Activated CD4-positive, alpha-beta memory T cell treated with anti-CD3 and anti-CD28 coated beads, Interleukin-2, amount 10 ng/mL, durations not matched to agents 7 days and 5 days (primary cell): Measurements from ENCODE around the gene PITX1. TPM values are rescaled to one million over a fixed set of nuclear protein-coding genes. Genes with fewer than 3 reads are reported as not detected.

Source experiments
- CTCF ChIA-PET: fragments of 350-600 bp; sonication (Branson Sonifier 250); formaldehyde crosslinking; loops from one replicate; lab custom pipeline; 2021; ENCODE audit warnings: antibody characterized with exemption, inconsistent platforms; lab: Charles Lee
- POLR2A ChIA-PET: fragments of 350-600 bp; sonication (Branson Sonifier 250); formaldehyde crosslinking; loops from one replicate; lab custom pipeline; 2021; ENCODE audit warnings: antibody characterized with exemption; lab: Charles Lee
- DNase-seq: peaks from one replicate; pipeline ENCODE4 v3.0.0-alpha.2; 2020
- H3K27ac Mint-ChIP-seq: one replicate; pipeline ENCODE4 v1.8.0; 2021; ENCODE audit warnings: mild to moderate bottlenecking, mixed read lengths
- H3K27me3 Mint-ChIP-seq: one replicate; pipeline ENCODE4 v1.8.0; 2021; ENCODE audit warnings: mixed read lengths
- H3K36me3 Mint-ChIP-seq: one replicate; pipeline ENCODE4 v1.8.0; 2021; ENCODE audit warnings: low read depth, mixed read lengths
- H3K4me1 Mint-ChIP-seq: one replicate; pipeline ENCODE4 v1.8.0; 2021; ENCODE audit warnings: mixed read lengths
- H3K4me3 Mint-ChIP-seq: one replicate; pipeline ENCODE4 v1.8.0; 2021; ENCODE audit warnings: mild to moderate bottlenecking, mixed read lengths
- H3K9me3 Mint-ChIP-seq: one replicate; pipeline ENCODE4 v1.8.0; 2021; ENCODE audit warnings: mixed read lengths
- total RNA-seq, 2 experiments: library from RNA; stranded (reverse); gene quantifications; one replicate each; pipeline ENCODE4 v1.2.3, GENCODE V29; 2021

Gene PITX1
- total RNA-seq, 2 experiments from 2014 or later = 0.18 TPM; not detected in 1

DNA sequence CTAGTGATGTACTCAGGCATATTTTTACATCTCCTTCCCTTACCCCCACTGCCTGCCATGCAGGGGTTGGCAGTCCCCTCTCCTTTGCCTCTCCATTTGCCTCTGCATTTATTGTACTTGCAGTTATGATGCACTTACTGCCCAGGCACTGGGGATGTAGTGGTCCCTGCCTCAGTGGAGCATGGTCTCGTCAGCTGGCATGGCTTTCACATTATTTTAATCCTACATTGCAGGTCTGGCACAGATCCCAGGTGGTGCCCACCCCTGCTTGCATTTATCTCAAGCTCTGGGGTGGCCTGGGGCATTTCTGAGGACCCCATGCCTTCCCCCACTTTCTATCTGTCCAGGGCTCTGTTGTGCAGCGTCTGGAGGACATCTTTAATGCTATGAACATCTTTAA lies 23.2 kb upstream of the PITX1 start:
- Mint-ChIP-seq H3K27me3 (peaks cover 38% of the 10 kb centered on the region), H3K4me1 (no peaks in the 10 kb centered on the region), H3K36me3 (no peaks in the 10 kb centered on the region), H3K4me3 (no peak overlapping the region), H3K27ac (no peak overlapping the region), H3K9me3 (no peaks in the 10 kb centered on the region)
- no peak for DNase-seq
- ChIA-PET POLR2A (no interaction called here), CTCF (no interaction called here)

DNA sequence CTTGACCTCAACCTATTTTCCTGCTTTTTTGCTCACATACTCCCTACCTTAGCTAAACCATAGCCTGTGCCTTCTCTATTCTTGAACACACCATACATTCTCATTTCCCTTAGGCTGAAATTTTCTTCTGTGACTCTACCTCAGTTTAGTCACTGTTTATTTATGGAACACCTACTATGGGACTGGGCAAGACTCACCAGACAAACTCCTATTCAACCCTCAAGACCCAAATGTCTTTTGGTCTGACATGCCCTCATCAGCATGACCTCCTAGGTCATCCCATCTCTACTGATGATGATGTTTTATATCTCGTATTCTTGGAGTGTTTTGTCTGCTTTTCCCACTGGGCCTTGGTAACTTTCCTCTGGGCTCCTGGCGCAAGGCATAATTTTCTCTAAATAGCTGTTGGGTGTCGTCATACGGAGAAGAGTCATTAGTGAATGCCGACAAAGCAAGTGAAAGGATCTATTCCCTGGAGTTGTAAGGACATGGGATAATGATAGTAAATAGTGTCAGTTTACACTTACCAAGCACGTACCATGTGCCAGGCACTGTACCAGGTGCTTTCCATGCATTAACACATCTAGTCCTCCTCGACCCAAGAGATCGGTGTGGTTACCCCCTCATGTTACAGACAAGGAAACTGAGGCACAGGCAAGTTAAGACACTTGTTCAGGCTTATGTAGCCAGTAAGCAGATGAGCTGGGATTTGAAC lies 22.4 kb upstream of the PITX1 start:
- ChIA-PET CTCF (no interaction called here), POLR2A (no interaction called here)
- Mint-ChIP-seq H3K27ac (no peak overlapping the region), H3K27me3 (peaks cover 46% of the 10 kb centered on the region), H3K36me3 (no peaks in the 10 kb centered on the region), H3K4me1 (no peaks in the 10 kb centered on the region), H3K9me3 (no peaks in the 10 kb centered on the region), H3K4me3 (no peak overlapping the region)
- DNase-seq = no peak

DNA sequence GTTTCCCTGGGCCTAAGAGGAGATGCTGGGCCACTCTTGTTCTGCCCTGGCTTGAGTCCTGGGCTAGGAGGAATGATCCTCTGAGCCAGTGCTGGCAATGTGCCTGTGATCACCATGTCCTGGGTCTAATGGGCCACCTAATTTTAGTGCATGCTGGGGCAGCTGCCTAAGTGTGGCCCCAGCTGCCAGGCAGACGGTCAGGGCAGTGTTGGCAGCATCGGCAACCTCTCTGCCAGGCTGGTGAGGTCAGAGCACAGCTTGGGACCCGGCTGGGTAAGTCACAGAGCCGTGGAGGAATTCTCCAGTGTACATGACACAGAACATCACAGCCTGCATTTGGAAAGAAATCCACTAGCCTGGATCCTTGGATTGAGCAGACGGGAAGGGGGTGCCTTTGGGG lies 21.4 kb upstream of the PITX1 start:
- Mint-ChIP-seq H3K4me1 (no peaks in the 10 kb centered on the region), H3K36me3 (no peaks in the 10 kb centered on the region), H3K4me3 (no peak overlapping the region), H3K27ac (no peak overlapping the region), H3K27me3 (peaks cover 55% of the 10 kb centered on the region), H3K9me3 (no peaks in the 10 kb centered on the region)
- DNase-seq = no peak
- ChIA-PET CTCF (no interaction called here), POLR2A (no interaction called here)

DNA sequence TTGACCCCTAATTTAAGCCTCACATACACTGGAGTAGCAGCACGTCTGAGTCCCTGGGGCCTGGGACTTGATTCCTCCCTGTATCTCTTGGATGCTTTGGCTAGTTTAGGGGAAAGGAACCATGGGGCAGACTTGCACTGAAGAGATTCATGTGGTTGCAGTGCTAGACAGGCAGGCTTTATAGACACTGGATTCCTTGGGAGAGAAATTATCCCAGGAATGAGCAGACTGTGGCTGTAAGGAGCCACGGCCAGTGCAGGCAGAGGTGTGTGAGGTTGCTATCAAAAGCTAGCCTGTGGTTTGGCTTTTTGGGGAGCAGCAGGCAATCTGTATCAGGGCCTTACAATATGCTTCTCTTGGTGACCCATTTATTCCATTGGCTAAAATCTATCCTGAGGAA lies 20.5 kb upstream of the PITX1 start:
- POLR2A ChIA-PET = no interaction called here
- CTCF ChIA-PET = no interaction called here
- H3K4me3 Mint-ChIP-seq = no peak overlapping the region
- H3K27ac Mint-ChIP-seq = no peak overlapping the region
- H3K9me3 Mint-ChIP-seq = no peaks in the 10 kb centered on the region
- peaks cover 63% of the 10 kb centered on the region for H3K27me3 Mint-ChIP-seq
- H3K4me1 Mint-ChIP-seq = no peaks in the 10 kb centered on the region
- H3K36me3 Mint-ChIP-seq = no peaks in the 10 kb centered on the region
- DNase-seq = no peak

DNA sequence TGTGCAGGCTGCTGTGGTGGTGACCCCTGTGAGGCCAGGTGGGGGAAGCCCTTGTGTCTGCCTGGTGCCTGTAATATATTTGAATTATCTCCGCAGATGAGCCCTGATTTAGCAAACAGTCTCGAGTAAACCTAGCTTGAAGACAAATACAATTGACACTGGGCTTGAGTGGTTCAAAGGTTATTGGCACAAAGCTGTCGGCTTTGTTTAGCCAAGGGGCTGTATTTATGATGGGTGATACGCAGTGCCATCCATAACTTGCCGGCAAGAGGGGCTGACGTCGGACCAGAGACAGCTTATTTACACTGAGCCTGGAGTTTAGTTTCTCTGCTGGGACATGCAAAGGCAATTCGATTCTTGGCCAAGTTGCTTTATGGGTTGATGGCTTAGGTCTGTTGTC lies 20.0 kb upstream of the PITX1 start:
- H3K27ac Mint-ChIP-seq = no peak overlapping the region
- no peaks in the 10 kb centered on the region for H3K4me1 Mint-ChIP-seq
- H3K27me3 Mint-ChIP-seq = peaks cover 67% of the 10 kb centered on the region
- ChIA-PET CTCF (no interaction called here), POLR2A (no interaction called here)
- H3K36me3 Mint-ChIP-seq = no peaks in the 10 kb centered on the region
- no peak for DNase-seq
- no peaks in the 10 kb centered on the region for H3K9me3 Mint-ChIP-seq
- no peak overlapping the region for H3K4me3 Mint-ChIP-seq

DNA sequence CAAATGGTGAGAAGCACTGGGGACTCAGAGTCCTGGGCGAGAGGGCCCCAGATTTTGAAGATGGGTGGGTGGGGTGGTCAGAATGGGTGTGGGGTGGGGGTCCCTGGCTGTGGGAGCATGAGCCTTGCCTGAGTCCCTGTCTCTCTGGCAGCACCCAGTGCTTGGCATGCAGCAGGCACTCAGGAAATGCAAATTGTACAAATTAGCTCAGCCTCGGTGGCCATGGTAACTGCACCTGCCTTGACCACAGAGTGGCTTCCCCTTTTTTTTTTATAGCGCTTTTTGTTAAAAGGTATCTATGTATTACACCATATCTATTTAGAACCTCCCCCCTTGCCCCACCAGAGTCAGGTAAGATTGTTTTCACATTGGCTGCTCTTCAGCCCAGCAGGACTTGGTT lies 19.2 kb upstream of the PITX1 start:
- H3K4me1 Mint-ChIP-seq = no peaks in the 10 kb centered on the region
- no peak for DNase-seq
- no peak overlapping the region for H3K27ac Mint-ChIP-seq
- CTCF ChIA-PET = no interaction called here
- H3K4me3 Mint-ChIP-seq = no peak overlapping the region
- POLR2A ChIA-PET = no interaction called here
- no peaks in the 10 kb centered on the region for H3K36me3 Mint-ChIP-seq
- no peaks in the 10 kb centered on the region for H3K9me3 Mint-ChIP-seq
- H3K27me3 Mint-ChIP-seq = peaks cover 71% of the 10 kb centered on the region

DNA sequence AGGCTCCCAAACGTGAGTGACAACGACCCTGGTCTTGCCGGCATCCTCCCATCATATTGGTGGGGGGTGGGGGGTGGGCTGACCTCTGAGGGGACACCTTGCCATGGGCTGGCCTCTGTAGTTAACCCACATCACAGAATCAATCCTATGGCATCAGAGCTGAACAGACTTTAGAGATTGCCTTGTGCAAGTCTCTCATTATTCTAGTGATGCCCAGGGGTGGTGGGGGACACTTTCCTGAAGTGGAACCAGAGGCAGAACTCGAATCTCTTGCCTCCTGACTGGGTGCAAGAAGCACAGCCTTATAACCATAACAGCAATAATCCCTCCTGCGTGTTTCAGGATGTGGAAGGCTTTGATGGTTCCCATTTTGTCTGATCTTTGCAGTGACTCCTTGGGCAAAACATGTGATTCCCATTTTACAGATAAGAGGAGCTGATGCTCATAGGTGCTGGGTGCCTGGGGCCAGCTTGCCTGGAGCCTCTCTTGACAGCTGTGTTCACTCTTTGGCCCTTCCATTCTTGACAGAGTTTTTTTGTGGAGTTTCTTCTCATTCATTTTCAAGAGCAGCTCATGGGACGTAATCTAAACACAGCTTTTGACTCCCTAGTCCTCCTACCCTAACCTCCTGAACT lies 18.6 kb upstream of the PITX1 start:
- H3K27me3 Mint-ChIP-seq = peaks cover 77% of the 10 kb centered on the region
- ChIA-PET CTCF (no interaction called here), POLR2A (no interaction called here)
- no peak for DNase-seq
- no peak overlapping the region for H3K27ac Mint-ChIP-seq
- H3K36me3 Mint-ChIP-seq = no peaks in the 10 kb centered on the region
- H3K9me3 Mint-ChIP-seq = no peaks in the 10 kb centered on the region
- H3K4me1 Mint-ChIP-seq = no peaks in the 10 kb centered on the region
- H3K4me3 Mint-ChIP-seq = no peak overlapping the region

DNA sequence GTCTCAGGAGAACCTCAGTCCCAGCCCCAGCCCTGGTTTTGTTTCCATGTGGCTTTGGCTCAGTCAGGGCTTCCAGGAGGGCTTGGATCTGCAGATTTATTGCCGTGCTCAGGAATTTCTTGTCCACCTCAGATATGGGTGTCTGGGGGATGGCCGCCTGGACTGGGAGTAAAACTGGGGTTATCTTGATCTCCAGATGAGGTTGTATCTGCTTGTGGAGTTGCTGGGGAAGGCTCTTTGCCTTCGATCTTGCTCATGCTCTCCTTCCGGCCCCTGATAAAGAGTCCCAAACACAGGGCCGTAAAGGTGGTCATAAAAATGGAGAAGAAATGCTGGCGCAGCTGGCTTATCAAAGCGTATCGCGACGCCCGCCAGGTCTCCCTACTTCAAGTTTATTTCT lies 17.8 kb upstream of the PITX1 start:
- ChIA-PET CTCF (no interaction called here), POLR2A (no interaction called here)
- no peak for DNase-seq
- H3K4me1 Mint-ChIP-seq = no peaks in the 10 kb centered on the region
- no peaks in the 10 kb centered on the region for H3K36me3 Mint-ChIP-seq
- no peak overlapping the region for H3K4me3 Mint-ChIP-seq
- H3K27me3 Mint-ChIP-seq = peaks cover 81% of the 10 kb centered on the region
- no peak overlapping the region for H3K27ac Mint-ChIP-seq
- no peaks in the 10 kb centered on the region for H3K9me3 Mint-ChIP-seq

DNA sequence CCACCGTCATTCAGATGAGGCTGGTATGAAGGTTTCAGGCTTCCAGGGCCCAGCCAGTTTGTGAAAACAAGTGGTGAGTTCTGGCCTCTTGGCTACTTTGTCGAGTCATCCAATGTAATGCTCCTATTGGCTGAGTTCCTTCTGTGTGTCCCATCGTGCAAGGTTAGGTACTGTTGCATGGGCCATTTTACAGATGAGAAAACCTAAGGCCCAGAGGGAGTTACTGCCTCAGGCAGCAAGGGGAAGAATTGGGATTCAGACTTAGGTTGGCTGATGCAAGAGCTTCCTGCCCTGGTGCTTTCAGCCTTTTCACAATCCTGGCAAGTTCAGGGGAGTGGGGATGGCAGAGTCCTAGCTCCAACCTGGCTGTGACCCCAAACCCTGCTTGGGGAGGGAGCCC lies 17.4 kb upstream of the PITX1 start:
- Mint-ChIP-seq H3K27me3 (peaks cover 81% of the 10 kb centered on the region), H3K4me1 (no peaks in the 10 kb centered on the region), H3K9me3 (no peaks in the 10 kb centered on the region), H3K36me3 (no peaks in the 10 kb centered on the region), H3K27ac (no peak overlapping the region), H3K4me3 (no peak overlapping the region)
- ChIA-PET POLR2A (no interaction called here), CTCF (no interaction called here)
- no peak for DNase-seq

DNA sequence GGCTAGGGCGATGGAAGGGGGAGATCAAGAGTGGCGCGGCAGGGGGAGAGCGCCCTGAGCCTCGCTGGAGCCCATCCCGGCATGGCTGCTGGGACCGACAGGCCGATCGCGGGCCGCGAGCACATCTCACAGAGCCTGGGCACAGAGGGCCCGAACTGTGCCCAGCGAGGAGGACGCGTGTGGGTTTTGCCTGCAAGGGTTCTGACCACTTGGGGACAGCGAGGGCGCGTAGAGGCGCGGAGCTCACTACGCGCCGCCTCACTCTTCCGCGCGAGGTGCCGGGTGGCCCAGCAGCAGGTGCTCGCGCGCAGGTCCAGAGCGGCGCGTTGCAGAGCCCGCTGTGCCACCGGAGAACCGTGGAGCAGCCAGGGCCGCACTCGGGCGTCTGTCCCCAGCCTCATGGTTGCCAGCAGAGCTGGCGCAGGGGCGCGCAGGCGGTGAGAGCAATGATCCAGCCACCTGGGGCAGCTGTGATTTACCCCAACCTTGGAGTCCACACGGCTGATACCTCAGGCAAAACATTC lies 16.3 kb upstream of the PITX1 start:
- Mint-ChIP-seq H3K36me3 (no peaks in the 10 kb centered on the region), H3K4me1 (no peaks in the 10 kb centered on the region), H3K9me3 (no peaks in the 10 kb centered on the region), H3K27ac (no peak overlapping the region), H3K4me3 (no peak overlapping the region), H3K27me3 (peaks cover 73% of the 10 kb centered on the region)
- CTCF ChIA-PET = no interaction called here
- no peak for DNase-seq
- POLR2A ChIA-PET = no interaction called here

DNA sequence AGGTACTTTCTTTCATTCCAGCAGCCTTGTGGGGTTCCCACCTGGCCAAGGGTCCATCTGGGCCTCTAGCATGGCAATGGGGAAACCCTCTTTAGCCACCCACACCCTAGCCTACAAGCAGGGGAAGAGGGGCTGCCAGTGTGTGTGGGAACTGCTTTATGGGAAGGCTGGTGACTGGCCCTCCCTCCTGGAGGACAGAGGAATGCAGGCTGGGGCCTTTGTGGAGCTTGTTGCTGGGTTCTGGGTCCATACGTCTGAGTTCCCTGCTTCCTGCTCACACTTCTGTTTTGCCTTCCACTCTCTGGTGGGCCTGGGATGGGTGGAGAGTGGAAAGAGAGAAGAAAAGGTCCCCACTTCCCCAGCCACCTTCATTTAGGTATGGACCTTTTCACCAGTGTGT lies 14.9 kb upstream of the PITX1 start:
- Mint-ChIP-seq H3K9me3 (no peaks in the 10 kb centered on the region), H3K4me3 (no peak overlapping the region), H3K27ac (no peak overlapping the region), H3K36me3 (no peaks in the 10 kb centered on the region), H3K4me1 (no peaks in the 10 kb centered on the region), H3K27me3 (peaks cover 71% of the 10 kb centered on the region)
- ChIA-PET POLR2A (interaction anchor here (1.0 kb wide), 1 partner anchor 12 kb away, joined by 3 read pairs; no protein-coding TSS in a partner anchor), CTCF (no interaction called here)
- DNase-seq = no peak

DNA sequence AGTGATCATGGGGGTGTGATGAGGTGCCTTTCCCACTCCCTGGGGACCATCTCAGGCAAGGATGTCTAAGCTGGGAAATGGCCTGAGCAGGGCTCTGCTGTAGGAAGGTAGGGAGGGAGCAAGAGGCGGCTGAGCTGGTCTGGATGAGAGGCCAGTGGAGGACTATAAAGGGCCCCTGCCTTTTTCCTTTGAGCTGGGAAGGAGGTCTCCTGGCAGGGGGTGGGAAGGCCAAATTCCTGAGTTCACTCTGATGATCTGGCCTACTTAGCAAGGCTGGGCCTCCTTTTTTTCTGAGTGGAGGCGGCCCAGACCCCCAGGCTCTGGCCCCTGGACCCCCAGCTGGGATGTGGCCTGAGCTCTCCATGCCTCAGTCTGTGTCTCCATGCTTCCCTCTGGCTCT lies 14.3 kb upstream of the PITX1 start:
- H3K27ac Mint-ChIP-seq = no peak overlapping the region
- POLR2A ChIA-PET = interaction anchor here (1.0 kb wide), 1 partner anchor 11 kb away, joined by 3 read pairs; no protein-coding TSS in a partner anchor
- peaks cover 73% of the 10 kb centered on the region for H3K27me3 Mint-ChIP-seq
- CTCF ChIA-PET = no interaction called here
- no peak for DNase-seq
- no peaks in the 10 kb centered on the region for H3K9me3 Mint-ChIP-seq
- H3K4me3 Mint-ChIP-seq = no peak overlapping the region
- H3K36me3 Mint-ChIP-seq = no peaks in the 10 kb centered on the region
- no peaks in the 10 kb centered on the region for H3K4me1 Mint-ChIP-seq

DNA sequence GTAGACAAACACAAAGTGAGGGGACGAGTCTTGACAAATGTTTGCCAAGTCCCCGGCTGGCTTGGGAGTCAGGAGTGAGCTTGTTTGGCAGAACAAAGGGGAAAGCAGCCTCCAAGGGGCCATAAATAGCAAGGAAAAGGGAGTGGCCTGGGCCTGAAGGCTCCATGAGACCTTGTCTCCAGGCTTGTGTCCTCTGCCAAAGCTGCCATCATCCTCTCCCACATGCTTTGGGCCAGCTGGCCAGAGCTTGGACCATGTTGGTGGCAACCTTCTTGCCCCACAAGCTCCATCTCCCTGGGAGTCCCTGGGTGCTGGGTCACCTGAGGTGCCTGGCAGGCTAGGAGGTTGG lies 13.3 kb upstream of the PITX1 start:
- no peaks in the 10 kb centered on the region for H3K36me3 Mint-ChIP-seq
- no peaks in the 10 kb centered on the region for H3K4me1 Mint-ChIP-seq
- POLR2A ChIA-PET = interaction anchor here (0.6 kb wide), 1 partner anchor 81 kb away, joined by 3 read pairs; no protein-coding TSS in a partner anchor
- H3K27ac Mint-ChIP-seq = no peak overlapping the region
- peaks cover 74% of the 10 kb centered on the region for H3K27me3 Mint-ChIP-seq
- DNase-seq = no peak
- no peaks in the 10 kb centered on the region for H3K9me3 Mint-ChIP-seq
- CTCF ChIA-PET = no interaction called here
- no peak overlapping the region for H3K4me3 Mint-ChIP-seq
